NCI-H1092 treated with DMSO at 0.1 percent for 48 hours (cell line): ENCODE measurements around the gene WDR6.

ENCODE experiments used
- DNase-seq: peaks from one replicate; lab custom pipeline; 2025; lab: John Stamatoyannopoulos, UW

Gene WDR6

GRCh38 chr3:49015765-49016164, 8.6 kb downstream of the WDR6 start:
- DNase-seq = no peak

- DNase-seq = no peak
These were observed 9.4 kb downstream of the WDR6 start for GRCh38 chr3:49016414-49017228.

- DNase-seq = peak; percentile 41
These were observed 10.2 kb downstream of the WDR6 start for GRCh38 chr3:49017229-49017970.

GRCh38 chr3:49017971-49018706, 10.9 kb downstream of the WDR6 start, which contains the start of gene DALRD3:
DALRD3 (minus strand) TSS chr3:49018580; CDS start chr3:49018564, 16 bp downstream.
- peak; percentile 70 for DNase-seq

- DNase-seq = no peak
These were observed 11.5 kb downstream of the WDR6 start for GRCh38 chr3:49018707-49019006.

GRCh38 chr3:49019941-49020329, 12.7 kb downstream of the WDR6 start:
- DNase-seq = no peak

- DNase-seq = no peak
These were observed 13.4 kb downstream of the WDR6 start for GRCh38 chr3:49020330-49021212.

DNA sequence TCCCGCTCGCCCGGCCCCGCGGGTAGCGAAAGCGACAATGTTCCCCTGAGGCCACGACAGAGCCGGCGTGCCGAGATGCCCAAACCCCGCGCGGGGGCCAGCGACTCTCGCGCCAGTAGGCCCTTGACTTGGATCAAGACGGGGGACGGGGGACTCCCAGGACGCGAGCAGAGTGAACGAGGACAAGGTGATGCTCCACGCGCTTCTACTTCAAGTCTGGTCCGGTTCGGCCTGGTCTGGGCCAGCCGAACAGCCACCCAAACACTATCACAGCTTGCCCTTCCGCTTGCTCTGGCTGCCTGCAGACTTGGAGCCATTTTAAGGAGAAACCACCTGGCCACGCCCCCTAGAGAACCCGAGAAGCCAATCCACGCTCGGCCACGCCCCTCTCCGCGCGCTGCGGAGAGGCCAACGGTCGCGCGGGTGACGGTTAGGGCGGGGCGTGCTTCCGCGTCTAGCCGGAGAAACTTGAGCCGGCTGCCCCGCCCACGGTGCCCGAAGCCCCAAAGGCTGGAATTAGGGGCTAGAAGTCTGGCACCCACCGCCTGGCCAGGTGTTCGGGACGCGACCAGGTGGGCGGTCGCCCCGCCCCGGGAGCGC, 14.1 kb downstream of the WDR6 start:
- DNase-seq = peak; percentile 92

GRCh38 chr3:49021813-49022687, 14.9 kb downstream of the WDR6 start, which contains the start of gene NDUFAF3:
NDUFAF3 (plus strand) TSS chr3:49022121; CDS start chr3:49022145, 24 bp downstream.
- peak; percentile 86 for DNase-seq

DNA sequence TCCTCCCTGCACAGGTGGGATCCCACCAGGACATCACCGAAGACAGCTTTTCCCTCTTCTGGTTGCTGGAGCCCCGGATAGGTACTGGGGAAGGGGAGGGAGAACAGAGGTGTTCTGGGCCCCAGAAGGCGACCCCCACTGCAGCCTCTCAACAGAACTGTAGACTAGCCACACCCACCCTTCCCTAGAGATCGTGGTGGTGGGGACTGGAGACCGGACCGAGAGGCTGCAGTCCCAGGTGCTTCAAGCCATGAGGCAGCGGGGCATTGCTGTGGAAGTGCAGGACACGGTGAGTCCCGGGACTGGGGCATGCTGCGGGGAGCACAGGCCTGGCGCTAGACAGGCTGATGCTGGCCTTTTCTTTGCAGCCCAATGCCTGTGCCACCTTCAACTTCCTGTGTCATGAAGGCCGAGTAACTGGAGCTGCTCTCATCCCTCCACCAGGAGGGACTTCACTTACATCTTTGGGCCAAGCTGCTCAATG, 15.5 kb downstream of the WDR6 start:
- DNase-seq = no peak

DNA sequence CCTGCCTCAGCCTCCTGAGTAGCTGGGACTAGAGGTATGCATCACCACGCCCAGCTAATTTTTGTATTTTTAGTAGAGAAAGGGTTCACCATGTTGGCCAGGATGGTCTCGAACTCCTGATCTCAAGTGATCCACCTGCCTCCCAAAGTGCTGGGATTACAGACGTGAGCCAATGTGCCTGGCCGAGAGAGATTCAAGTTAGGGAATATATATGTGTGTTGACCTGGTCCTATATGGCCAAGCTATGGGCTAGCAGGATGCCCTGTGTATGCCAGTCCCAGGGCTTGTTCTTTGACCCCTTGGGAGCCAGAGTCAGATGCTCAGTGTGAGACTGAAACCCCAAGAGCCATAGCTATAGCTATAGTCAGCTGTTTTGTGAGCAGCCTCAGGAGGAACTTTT, 16.6 kb downstream of the WDR6 start:
- DNase-seq = no peak

DNA sequence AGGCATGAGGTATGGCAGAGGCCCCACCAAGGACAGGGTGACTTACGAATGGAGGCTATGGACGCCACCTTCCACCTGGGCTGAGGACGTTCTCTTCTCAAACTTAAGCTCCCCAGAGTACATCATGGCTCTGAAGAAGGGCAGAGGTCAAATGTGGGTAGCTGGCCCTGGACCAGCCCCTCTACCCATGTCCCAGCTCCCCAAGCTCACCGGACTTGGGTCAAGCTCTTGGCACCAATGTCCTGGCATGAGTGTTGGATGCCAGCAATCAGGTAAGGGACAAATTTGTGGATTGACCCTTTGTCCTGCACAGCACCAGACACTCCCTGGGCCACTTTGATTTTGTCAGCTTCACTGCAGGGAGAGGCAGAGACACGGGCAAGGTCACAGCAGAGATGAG, 17.3 kb downstream of the WDR6 start:
- no peak for DNase-seq

- no peak for DNase-seq
These were observed 18.0 kb downstream of the WDR6 start for GRCh38 chr3:49025005-49025792.

DNA sequence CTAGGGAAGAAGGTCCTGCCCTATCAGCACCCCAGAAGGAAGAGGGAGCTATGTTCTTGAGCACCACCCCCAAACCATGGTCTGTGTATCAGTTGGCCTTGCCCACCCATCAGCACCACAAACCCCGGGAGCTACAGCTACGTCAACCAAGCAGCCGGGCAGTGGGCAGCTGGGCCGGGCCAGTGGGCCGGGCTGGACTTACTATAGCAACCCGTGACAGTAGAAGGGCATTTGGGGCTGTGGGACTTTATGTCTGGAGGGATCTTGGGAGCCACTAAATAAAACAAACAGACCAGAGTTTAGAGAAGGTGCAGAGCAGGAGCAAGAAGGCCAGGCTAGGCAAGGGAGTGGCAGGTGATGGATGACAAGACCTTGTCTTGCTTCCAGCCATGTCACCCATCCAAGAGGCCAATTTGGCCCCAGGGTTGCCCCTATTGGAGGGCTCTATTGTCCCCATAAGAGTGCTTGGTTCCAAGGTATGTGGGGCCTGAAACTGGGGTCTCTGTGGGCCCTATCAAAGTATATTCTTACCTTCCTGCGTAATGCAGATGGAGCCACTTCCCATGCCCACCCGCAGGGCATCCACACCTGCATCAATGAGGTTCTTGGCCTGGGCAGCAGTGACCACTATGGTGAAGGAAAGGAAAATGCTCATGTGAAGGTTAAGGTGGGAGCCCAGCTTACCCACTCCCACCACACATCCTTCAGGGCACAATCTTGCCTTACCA, 18.8 kb downstream of the WDR6 start:
- no peak for DNase-seq

- DNase-seq = no peak
These were observed 19.3 kb downstream of the WDR6 start for GRCh38 chr3:49026536-49026935.

DNA sequence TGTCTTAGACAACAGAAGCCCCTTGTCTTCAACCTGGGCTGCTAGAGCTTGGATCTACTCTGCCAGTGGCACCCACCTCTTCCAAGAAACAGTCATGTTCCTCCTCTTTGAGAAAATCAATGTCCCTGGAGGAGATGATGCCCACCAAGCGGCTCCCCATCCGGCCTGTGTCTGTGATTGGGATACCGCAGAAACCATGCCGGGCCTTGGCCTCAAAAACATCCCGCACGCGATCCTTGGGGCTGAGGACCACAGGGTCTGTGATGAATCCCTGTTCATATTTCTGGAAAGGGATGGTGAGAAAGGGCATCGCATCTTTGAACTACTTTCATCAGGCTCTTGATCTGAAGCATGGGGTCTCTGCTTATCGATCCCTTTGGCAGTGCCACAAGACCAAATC, 20.4 kb downstream of the WDR6 start:
- no peak for DNase-seq

- no peak for DNase-seq
These were observed 21.1 kb downstream of the WDR6 start for GRCh38 chr3:49028298-49028672.

- peak; percentile 88 for DNase-seq
These were observed 21.7 kb downstream of the WDR6 start, which contains the start of gene IMPDH2 for GRCh38 chr3:49028673-49029562. IMPDH2 (minus strand) TSS chr3:49029398; CDS start chr3:49029350, 48 bp downstream.
